Kidney (tissue), 14 donors: Measurements from ENCODE around the gene DAP3. TPM values are rescaled to one million over a fixed set of nuclear protein-coding genes. Genes with fewer than 3 reads are reported as not detected.

ENCODE experiments used
- DNase-seq, 5 donors: peaks; one replicate each; pipeline ENCODE4 v3.0.0-alpha.2; 2013 to 2020
- FAIRE-seq: peaks from 2 replicates; lab custom pipeline; 2012; peaks lifted over from hg19 to GRCh38; lab: Jason Lieb, UNC
- H3K27ac ChIP-seq, 2 donors: one replicate each; pipeline ENCODE4 v1.7.0; 2013; ENCODE audit warnings: low read depth in 2 of 2, low read length in 2 of 2, inconsistent platforms in 1 of 2
- H3K27me3 ChIP-seq: one replicate; pipeline ENCODE4 v1.7.1; 2013; ENCODE audit warnings: low read length, inconsistent platforms; ENCODE audit not compliant: control insufficient read depth, insufficient read depth
- H3K36me3 ChIP-seq, 3 donors: one replicate each; pipeline versions ENCODE4 v1.7.0 to v1.7.1; 2013; ENCODE audit warnings: low read length in 3 of 3, control low read depth in 1 of 3, inconsistent platforms in 1 of 3; ENCODE audit not compliant: insufficient read depth in 3 of 3, control insufficient read depth in 2 of 3
- H3K4me1 ChIP-seq, 3 donors: one replicate each; pipeline versions ENCODE4 v1.7.0 to v1.7.1; 2013; ENCODE audit warnings: low read length in 3 of 3, inconsistent platforms in 1 of 3, low read depth in 1 of 3; ENCODE audit not compliant: control insufficient read depth in 2 of 3, insufficient read depth in 2 of 3
- H3K4me3 ChIP-seq, 3 donors: one replicate each; pipeline versions ENCODE4 v1.7.0 to v1.8.1; 2013; ENCODE audit warnings: low read length in 3 of 3, control low read depth in 1 of 3, inconsistent platforms in 1 of 3
- H3K9ac ChIP-seq, 3 donors: one replicate each; pipeline versions ENCODE4 v1.7.0 to v1.7.1; 2013; ENCODE audit warnings: low read length in 3 of 3, control low read depth in 1 of 3, inconsistent platforms in 1 of 3
- H3K9me3 ChIP-seq, 3 donors: one replicate each; pipeline versions ENCODE4 v1.7.0 to v1.7.1; 2013; ENCODE audit warnings: low read length in 3 of 3, control low read depth in 1 of 3, inconsistent platforms in 1 of 3; ENCODE audit not compliant: control insufficient read depth in 2 of 3, insufficient read depth in 1 of 3
- CTCF ChIP-seq: IDR thresholded peaks from 3 replicates; pipeline ENCODE4 v1.5.1; 2012; ENCODE audit warnings: mild to moderate bottlenecking, moderate library complexity, borderline replicate concordance; ENCODE audit not compliant: insufficient read depth; ENCODE audit errors: extremely low read depth
- intact Hi-C: fragments of 100-400 bp; cut with DNase I; formaldehyde crosslinking; loops from one replicate; pipeline ENCODE4 v1.11.1; 2022
- polyA plus RNA-seq: library from polyadenylated mRNA; stranded (reverse); fragments of 350-450 nt; fragmentation: Illumina TruSeq; extraction: RNeasy Lipid Tissue Mini Kit (QIAGEN cat#74804); gene quantifications from one replicate; pipeline ENCODE4 v1.2.3, GENCODE V29; 2014; ENCODE audit warnings: low read depth, low replicate concordance; ENCODE audit not compliant: insufficient read depth
- total RNA-seq: library from RNA; stranded (reverse); fragmentation: NEBNext Ultra II Directional; extraction: Animal tissue kit (Norgen Biotek cat#: 25700); gene quantifications from one replicate; pipeline ENCODE4 v1.2.1, GENCODE V29; 2021
- donor health status: control.
- donor health status: control.
- donor health status: control.
- donor health status: control.
- donor health status: control.
- donor health status: DM: yes; HTN: yes; CAD: no.
- donor health status: Normal renal cell carcinoma (clear cell type).

The DAP3 gene
- total and polyA plus RNA-seq, 2 donors from 2014 or later = 85.2 to 92.2 TPM

GRCh38 chr1:155719703-155720102 lies 30.8 kb downstream of the DAP3 start:
- no peak for FAIRE-seq
- DNase-seq = no peak
- Histone ChIP-seq H3K4me3 (no peak overlapping the region), H3K4me1 (no peaks in the 10 kb centered on the region), H3K9ac (no peak overlapping the region), H3K36me3 (peaks cover 0 to 2% (median 0%) of the 10 kb centered on the region in 3 donors), H3K9me3 (no peaks in the 10 kb centered on the region), H3K27ac (no peak overlapping the region), H3K27me3 (no peaks in the 10 kb centered on the region)
- TF ChIP-seq CTCF = no peak
- intact Hi-C loops = no loop called here

GRCh38 chr1:155725142-155725541 lies 36.3 kb downstream of the DAP3 start:
- DNase-seq = no peak
- Histone ChIP-seq H3K4me3 (no peak overlapping the region), H3K9ac (no peak overlapping the region), H3K4me1 (no peaks in the 10 kb centered on the region), H3K27ac (no peak overlapping the region), H3K27me3 (no peaks in the 10 kb centered on the region), H3K9me3 (no peaks in the 10 kb centered on the region), H3K36me3 (peaks cover 2 to 7% (median 3%) of the 10 kb centered on the region in 3 donors)
- FAIRE-seq = no peak
- TF ChIP-seq CTCF = no peak
- intact Hi-C loops = no loop called here

- DNase-seq (peak in 4 of 5 donors; percentile 43 to 88 (median 70)), FAIRE-seq (no peak)
- intact Hi-C loops = no loop called here
- peak; percentile 50 for TF ChIP-seq CTCF
- Histone ChIP-seq H3K9me3 (no peaks in the 10 kb centered on the region), H3K36me3 (peaks cover 2 to 10% (median 6%) of the 10 kb centered on the region in 3 donors), H3K27me3 (no peaks in the 10 kb centered on the region), H3K4me1 (no peaks in the 10 kb centered on the region), H3K9ac (no peak overlapping the region), H3K27ac (no peak overlapping the region), H3K4me3 (no peak overlapping the region)
Measured at GRCh38 chr1:155729031-155729898, 40.4 kb downstream of the DAP3 start.
